ENCODE measurements around the gene CDKN2D.

CDKN2D gene

DNA sequence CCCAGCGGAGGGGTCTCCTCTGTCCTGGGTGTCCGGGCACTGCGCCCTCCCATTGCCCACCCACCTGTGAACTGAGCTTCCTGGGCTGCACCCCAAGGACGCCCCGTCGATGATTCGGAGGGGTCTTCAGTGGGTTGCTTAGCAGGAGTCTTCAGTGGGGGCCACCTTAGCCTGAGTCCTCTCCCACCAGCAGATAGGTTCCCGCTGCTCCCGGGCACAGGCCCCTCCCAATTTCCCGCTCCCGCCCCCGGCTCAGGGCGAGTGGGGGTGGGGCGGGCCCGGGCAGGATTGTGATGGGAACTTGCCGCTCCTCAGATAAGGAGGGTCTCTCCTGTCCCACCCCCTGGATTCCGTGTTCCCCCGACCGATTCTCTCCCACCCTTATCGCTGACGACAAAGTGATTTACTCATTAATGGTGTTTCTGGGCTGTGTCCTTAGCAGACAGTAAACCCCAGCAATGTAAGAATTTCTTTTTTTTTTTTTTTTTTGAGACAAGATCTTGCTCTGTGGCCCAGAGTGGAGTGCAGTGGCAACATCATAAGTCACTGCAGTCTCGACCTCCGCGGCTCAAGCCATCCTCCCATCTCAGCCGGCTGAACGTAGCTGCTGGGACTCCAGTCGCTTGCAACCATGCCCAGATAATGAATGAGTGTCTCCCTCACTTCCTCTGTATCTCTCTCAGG lies 50.9 kb downstream of the CDKN2D start:
- no peak for TF ChIP-seq POLR2A (IDR thresholded peaks at IDR 0.05; ENCODE audit: low read depth, low read length)
- no peak for FAIRE-seq
- DNase-seq (ENCODE audit: insufficient read length, low spot score) = peak; percentile 83

- peak; percentile 74 for DNase-seq (ENCODE audit: insufficient read length, low spot score)
- TF ChIP-seq POLR2A (IDR thresholded peaks at IDR 0.05; ENCODE audit: low read depth, low read length) = peak; percentile 34; the same call in 1 of the 2 replicates
- no peak for FAIRE-seq
Observed at GRCh38 chr19:10517361-10517759, 51.4 kb downstream of the CDKN2D start, which contains the start of gene S1PR5. Gene S1PR5 (minus strand): TSS chr19:10517447. CDS start chr19:10515011, 2,436 bp downstream.

- no peak for FAIRE-seq
- peak; percentile 88 for DNase-seq (ENCODE audit: insufficient read length, low spot score)
- no peak for TF ChIP-seq POLR2A (IDR thresholded peaks at IDR 0.05; ENCODE audit: low read depth, low read length)
Observed at GRCh38 chr19:10516671-10517286, 52.0 kb downstream of the CDKN2D start.

Data from H54 (cell line).